ENCODE measurements around the gene KNCN.

The KNCN gene

GRCh38 chr1:46551597-46552095 lies at the start of gene KNCN:
Gene KNCN (minus strand): TSS chr1:46551647. CDS start chr1:46551215, 432 bp downstream.
- ChIA-PET POLR2A (no interaction called here), CTCF (interaction anchor here (0.5 to 1.0 kb wide), 3 partner anchors 53 to 174 kb away, joined by 3 to 5 read pairs (median 3); no protein-coding TSS in a partner anchor)
- H3K4me1 ChIP-seq (ENCODE audit: control insufficient read depth, insufficient read depth, low read length) = no peaks in the 10 kb centered on the region
- no peak within 1 kb of the TSS for H3K27ac ChIP-seq (ENCODE audit: extremely low read depth, low read depth, low read length)
- H3K4me3 ChIP-seq (ENCODE audit: low read depth, low read length) = no peak within 1 kb of the TSS
- TF ChIP-seq ZNF292 (tag by site-specific recombination; IDR thresholded peaks at IDR 0.05; ENCODE audit: borderline replicate concordance, low read depth) (no peak), REPIN1 (tag by site-specific recombination; IDR thresholded peaks at IDR 0.05; ENCODE audit: low read depth) (no peak)
- no peaks in the 10 kb centered on the region for H3K36me3 ChIP-seq (ENCODE audit: control insufficient read depth in 2 of 2, insufficient read depth in 1 of 2, low read length in 2 of 2)
- no peaks in the 10 kb centered on the region for H3K9me3 ChIP-seq (ENCODE audit: control insufficient read depth, insufficient read depth, low read depth, low read length)

GRCh38 chr1:46599059-46599970 lies 47.9 kb upstream of the KNCN start:
- H3K4me1 ChIP-seq (ENCODE audit: control insufficient read depth, insufficient read depth, low read length) = no peaks in the 10 kb centered on the region
- CTCF ChIA-PET = interaction anchor here (0.5 to 0.7 kb wide), 2 partner anchors 144 to 157 kb away, joined by 3 read pairs; no protein-coding TSS in a partner anchor
- no peak overlapping the region for H3K27ac ChIP-seq (ENCODE audit: extremely low read depth, low read depth, low read length)
- H3K9me3 ChIP-seq (ENCODE audit: control insufficient read depth, insufficient read depth, low read depth, low read length) = no peaks in the 10 kb centered on the region
- no peak overlapping the region for H3K4me3 ChIP-seq (ENCODE audit: low read depth, low read length)
- POLR2A ChIA-PET = no interaction called here
- 0 out of 2 replicates have a peak, but pooled peaks have one; percentile 9 for TF ChIP-seq ZFHX2 (tag by site-specific recombination; conservative IDR thresholded peaks at IDR 0.05)
- TF ChIP-seq BCL11B (tag by site-specific recombination; IDR thresholded peaks at IDR 0.05; ENCODE audit: low read depth) = no peak
- H3K36me3 ChIP-seq (ENCODE audit: control insufficient read depth in 2 of 2, insufficient read depth in 1 of 2, low read length in 2 of 2) = peaks cover 0 to 1% of the 10 kb centered on the region in 2 experiments; a peak in 1 of 3 replicates

DNA sequence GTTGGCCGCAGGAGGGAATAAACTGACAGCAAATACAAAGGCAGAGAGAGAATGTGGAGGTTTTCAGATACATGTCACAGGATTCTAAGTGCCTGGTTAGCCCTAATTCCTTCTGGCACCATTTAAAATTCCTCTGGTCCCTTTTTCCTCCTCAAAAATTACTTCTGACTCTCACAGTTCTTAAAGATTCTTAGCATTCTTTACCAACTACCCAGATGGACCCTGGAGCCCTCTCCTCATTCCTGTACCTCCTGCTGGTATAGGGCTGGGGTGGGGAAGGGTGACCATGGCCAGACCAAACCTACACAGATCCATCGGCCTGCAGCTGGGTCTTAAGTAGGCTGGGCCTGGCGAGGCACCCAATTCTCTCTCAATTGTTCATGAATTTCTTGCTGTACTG lies 45.4 kb upstream of the KNCN start:
- Histone ChIP-seq H3K4me1 (ENCODE audit: control insufficient read depth, insufficient read depth, low read length) (no peaks in the 10 kb centered on the region), H3K36me3 (ENCODE audit: control insufficient read depth in 2 of 2, insufficient read depth in 1 of 2, low read length in 2 of 2) (peaks cover 7 to 24% of the 10 kb centered on the region in 2 experiments), H3K27ac (ENCODE audit: extremely low read depth, low read depth, low read length) (no peak overlapping the region), H3K9me3 (ENCODE audit: control insufficient read depth, insufficient read depth, low read depth, low read length) (no peaks in the 10 kb centered on the region), H3K4me3 (ENCODE audit: low read depth, low read length) (no peak overlapping the region)
- CTCF ChIA-PET = no interaction called here
- TF ChIP-seq MEIS1 (CRISPR knock-in tag; IDR thresholded peaks at IDR 0.05; ENCODE audit: borderline replicate concordance) (no peak), ZNF514 (tag by site-specific recombination; IDR thresholded peaks at IDR 0.05) (no peak), ZNF324 (tag by site-specific recombination; IDR thresholded peaks at IDR 0.05) (no peak), ZNF175 (tag by site-specific recombination; IDR thresholded peaks at IDR 0.05) (no peak)
- POLR2A ChIA-PET = no interaction called here

GRCh38 chr1:46596036-46596435 lies 44.6 kb upstream of the KNCN start:
- POLR2A ChIA-PET = no interaction called here
- Histone ChIP-seq H3K4me1 (ENCODE audit: control insufficient read depth, insufficient read depth, low read length) (no peaks in the 10 kb centered on the region), H3K4me3 (ENCODE audit: low read depth, low read length) (no peak overlapping the region), H3K36me3 (ENCODE audit: control insufficient read depth in 2 of 2, insufficient read depth in 1 of 2, low read length in 2 of 2) (peaks cover 7 to 33% of the 10 kb centered on the region in 2 experiments), H3K9me3 (ENCODE audit: control insufficient read depth, insufficient read depth, low read depth, low read length) (no peaks in the 10 kb centered on the region), H3K27ac (ENCODE audit: extremely low read depth, low read depth, low read length) (no peak overlapping the region)
- CTCF ChIA-PET = interaction anchor here (0.7 kb wide), 1 partner anchor 13 kb away, joined by 4 read pairs; no protein-coding TSS in a partner anchor
- TF ChIP-seq ZNF354C (tag by site-specific recombination; IDR thresholded peaks at IDR 0.05; ENCODE audit: borderline replicate concordance, low read depth) (no peak), ZNF2 (tag by site-specific recombination; IDR thresholded peaks at IDR 0.05) (no peak), WT1 (tag by site-specific recombination; IDR thresholded peaks at IDR 0.05) (no peak), ZFP3 (tag by site-specific recombination; IDR thresholded peaks at IDR 0.05; ENCODE audit: low read depth) (no peak), ZBTB49 (tag by site-specific recombination; IDR thresholded peaks at IDR 0.05; ENCODE audit: low read depth) (no peak), SCRT2 (tag by site-specific recombination; IDR thresholded peaks at IDR 0.05) (no peak), ZNF19 (tag by site-specific recombination; IDR thresholded peaks at IDR 0.05; ENCODE audit: low read depth) (no peak), PRDM1 (tag by site-specific recombination; IDR thresholded peaks at IDR 0.05) (no peak), ZNF560 (tag by site-specific recombination; IDR thresholded peaks at IDR 0.05; ENCODE audit: borderline replicate concordance) (no peak)

All from HEK293 (cell line).